Right lobe of liver (tissue), 6 donors: ENCODE measurements around the gene SLC7A4. TPM values are rescaled to one million over a fixed set of nuclear protein-coding genes. Genes with fewer than 3 reads are reported as not detected.

Source experiments
- ATAC-seq, 4 donors: fragments of 200-7000 bp; cut with Tn5 transposase; one replicate each; pipeline ENCODE4 v1.9.1; 2020; ENCODE audit warnings: mild to moderate bottlenecking in 4 of 4, moderate library complexity in 4 of 4
- DNase-seq, 3 donors: peaks; one replicate each; pipeline ENCODE4 v3.0.0-alpha.2; 2020
- H3K27ac ChIP-seq, 3 donors: fragments of 200-600 bp; one replicate each; pipeline ENCODE4 v1.8.0; 2022
- H3K27me3 ChIP-seq, 2 donors: fragments of 200-600 bp; one replicate each; pipeline ENCODE4 v1.8.0; 2022
- H3K36me3 ChIP-seq, 4 donors: fragments of 200-600 bp; sonication (generic) in 1 of 4; one replicate each; pipeline versions ENCODE4 v1.5.1 to v1.8.0; 2017 to 2022; ENCODE audit warnings: control low read depth in 1 of 4
- H3K4me1 ChIP-seq, 4 donors: fragments of 200-600 bp; sonication (generic) in 1 of 4; one replicate each; pipeline versions ENCODE4 v1.5.1 to v1.8.0; 2017 to 2022; ENCODE audit warnings: control low read depth in 1 of 4
- H3K4me3 ChIP-seq, 3 donors: fragments of 200-600 bp; one replicate each; pipeline ENCODE4 v1.8.0; 2022
- H3K9me3 ChIP-seq, 4 donors: fragments of 200-600 bp; sonication (generic) in 1 of 4; one replicate each; pipeline versions ENCODE4 v1.5.1 to v1.8.0; 2017 to 2022; ENCODE audit warnings: control low read depth in 1 of 4
- POLR2A ChIP-seq: fragments of 450-650 bp; IDR thresholded peaks from one replicate; pipeline ENCODE4 v1.6.1; 2017; ENCODE audit warnings: antibody characterized with exemption, mild to moderate bottlenecking
- WGBS: methylation state at CpG from one replicate; pipeline ENCODE4 v1.1.6; 2018; ENCODE audit warnings: low coverage, low lambda C conversion rate; ENCODE audit not compliant: insufficient coverage; ENCODE audit errors: missing lambda C conversion rate; 5-methylcytosine and 5-hydroxymethylcytosine counted together
- intact Hi-C, 2 donors: fragments of 100-400 bp; cut with DNase I; formaldehyde crosslinking; loops; one replicate each; pipeline versions ENCODE4 v1.11.2 to v1.14.1; 2022
- total RNA-seq, 6 experiments: library from RNA; depleted of rRNA in 2 of 6; stranded (reverse); fragments of >200 nt in 2 of 6; fragmentation: NEBNext Ultra II Directional in 3 of 6; extraction: Animal tissue kit (Norgen Biotek cat#: 25700) in 3 of 6; gene quantifications; one replicate each; pipeline versions ENCODE4 v1.1.0 to v1.2.4, GENCODE V29; 2016 to 2023
- TF ChIP-seq, protein P1 (sequence below), 4 donors: fragments of 200-600 bp in 3 of 4; fragments of 450-650 bp in 1 of 4; IDR thresholded peaks; one replicate each; pipeline versions ENCODE4 v1.5.1 to v1.8.0; 2016 to 2022; ENCODE audit warnings: antibody characterized with exemption in 4 of 4, mild to moderate bottlenecking in 2 of 4
- donor health status: DM: no; HTN: yes; CAD: no.
- donor health status: DM: no; HTN: no; CAD: no.
- donor health status: DM: no; HTN: no; CAD: no.
- donor health status: DM: no; HTN: yes; CAD: no.
- donor health status: DM: no; HTN: yes; CAD: no.

The SLC7A4 gene
- total RNA-seq, 6 experiments from 2014 or later = 0.12 to 0.35 (median 0.18) TPM; not detected in 1

DNA sequence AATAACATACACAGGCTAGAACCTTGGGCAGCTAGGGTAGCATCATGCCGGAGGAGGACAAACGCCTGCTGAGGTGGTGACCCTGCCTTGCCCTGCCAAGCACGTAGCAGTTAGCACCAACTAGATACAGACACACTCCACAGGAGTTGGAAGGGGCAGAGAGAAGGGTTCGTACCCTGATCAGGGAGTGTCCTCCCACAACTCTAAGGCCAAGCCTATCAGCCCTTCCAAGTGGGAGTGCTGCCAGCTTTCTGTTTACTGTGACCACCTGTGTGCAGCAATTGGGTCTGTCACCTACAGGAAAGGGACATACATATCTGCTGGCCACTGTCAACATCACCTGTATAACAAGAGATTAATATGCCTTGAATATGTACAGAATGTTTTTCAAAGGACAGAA is 28.6 kb downstream of the SLC7A4 start:
- no peak overlapping the region for H3K27ac ChIP-seq
- H3K36me3 ChIP-seq = peaks cover 0 to 13% (median 2%) of the 10 kb centered on the region in 4 donors
- H3K27me3 ChIP-seq = no peaks in the 10 kb centered on the region
- no peak for ATAC-seq
- whole genome bisulfite sequencing = 44% methylated on average over 3 of the region's 4 CpGs
- intact Hi-C loops = no loop called here
- no peak overlapping the region for H3K4me3 ChIP-seq
- no peaks in the 10 kb centered on the region for H3K9me3 ChIP-seq
- peak in 1 of 3 donors; percentile 41 for DNase-seq
- peaks cover 0 to 24% (median 7%) of the 10 kb centered on the region in 4 donors for H3K4me1 ChIP-seq
- TF ChIP-seq POLR2A = no peak
- TF ChIP-seq, protein P1, sequence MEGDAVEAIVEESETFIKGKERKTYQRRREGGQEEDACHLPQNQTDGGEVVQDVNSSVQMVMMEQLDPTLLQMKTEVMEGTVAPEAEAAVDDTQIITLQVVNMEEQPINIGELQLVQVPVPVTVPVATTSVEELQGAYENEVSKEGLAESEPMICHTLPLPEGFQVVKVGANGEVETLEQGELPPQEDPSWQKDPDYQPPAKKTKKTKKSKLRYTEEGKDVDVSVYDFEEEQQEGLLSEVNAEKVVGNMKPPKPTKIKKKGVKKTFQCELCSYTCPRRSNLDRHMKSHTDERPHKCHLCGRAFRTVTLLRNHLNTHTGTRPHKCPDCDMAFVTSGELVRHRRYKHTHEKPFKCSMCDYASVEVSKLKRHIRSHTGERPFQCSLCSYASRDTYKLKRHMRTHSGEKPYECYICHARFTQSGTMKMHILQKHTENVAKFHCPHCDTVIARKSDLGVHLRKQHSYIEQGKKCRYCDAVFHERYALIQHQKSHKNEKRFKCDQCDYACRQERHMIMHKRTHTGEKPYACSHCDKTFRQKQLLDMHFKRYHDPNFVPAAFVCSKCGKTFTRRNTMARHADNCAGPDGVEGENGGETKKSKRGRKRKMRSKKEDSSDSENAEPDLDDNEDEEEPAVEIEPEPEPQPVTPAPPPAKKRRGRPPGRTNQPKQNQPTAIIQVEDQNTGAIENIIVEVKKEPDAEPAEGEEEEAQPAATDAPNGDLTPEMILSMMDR (IDR thresholded peaks at IDR 0.05) = no peak

GRCh38 chr22:21001601-21002325 is 30.6 kb downstream of the SLC7A4 start, which contains the start of gene THAP7:
TSS of gene THAP7 (minus strand) at chr22:21002118. CDS start at chr22:21001911, 207 bp downstream.
- intact Hi-C loops = no loop called here
- Histone ChIP-seq H3K4me1 (peaks cover 0 to 24% (median 7%) of the 10 kb centered on the region in 4 donors), H3K27me3 (no peaks in the 10 kb centered on the region), H3K4me3 (peak within 1 kb of the TSS; percentile 54 to 84 (median 76)), H3K9me3 (no peaks in the 10 kb centered on the region), H3K36me3 (peaks cover 0 to 21% (median 2%) of the 10 kb centered on the region in 4 donors), H3K27ac (peak within 1 kb of the TSS; percentile 90 to 97 (median 96))
- 0% methylated on average over 2 of the region's 83 CpGs for WGBS
- TF ChIP-seq POLR2A = peak; percentile 84
- TF ChIP-seq, protein P1 (IDR thresholded peaks at IDR 0.05) = no peak
- ATAC-seq (peak; percentile 92 to 95 (median 94)), DNase-seq (peak; percentile 97 to 98 (median 98))

- Histone ChIP-seq H3K4me1 (peaks cover 0 to 24% (median 7%) of the 10 kb centered on the region in 4 donors), H3K27me3 (no peaks in the 10 kb centered on the region), H3K9me3 (no peaks in the 10 kb centered on the region), H3K4me3 (peak overlapping the region; percentile 54 to 84 (median 76)), H3K36me3 (peaks cover 0 to 23% (median 2%) of the 10 kb centered on the region in 4 donors), H3K27ac (peak overlapping the region; percentile 90 to 97 (median 96))
- ATAC-seq (no peak), DNase-seq (peak in 1 of 3 donors; percentile 61)
- intact Hi-C loops = no loop called here
- no peak for TF ChIP-seq POLR2A
- TF ChIP-seq, protein P1 (IDR thresholded peaks at IDR 0.05) = no peak
- WGBS = 0% methylated on average over 19 of the region's 26 CpGs
Observed at GRCh38 chr22:21000987-21001600, 31.3 kb downstream of the SLC7A4 start.

- TF ChIP-seq, protein P1 (IDR thresholded peaks at IDR 0.05) = no peak
- TF ChIP-seq POLR2A = no peak
- Histone ChIP-seq H3K9me3 (no peaks in the 10 kb centered on the region), H3K27me3 (no peaks in the 10 kb centered on the region), H3K36me3 (peaks cover 0 to 23% (median 2%) of the 10 kb centered on the region in 4 donors), H3K27ac (peak overlapping the region in 2 of 3 donors; percentile 90 to 96), H3K4me3 (peak overlapping the region; percentile 54 to 84 (median 76)), H3K4me1 (peaks cover 0 to 24% (median 7%) of the 10 kb centered on the region in 4 donors)
- ATAC-seq = no peak
- intact Hi-C loops = no loop called here
- 0% methylated on average over 1 of the region's 22 CpGs for WGBS
- DNase-seq = no peak
Observed at GRCh38 chr22:21000207-21000986, 32.0 kb downstream of the SLC7A4 start.
